GM15510 (cell line): Measurements from ENCODE around the gene S100A8.

Experiments used
- POLR2A ChIP-seq: IDR thresholded peaks from 3 replicates; pipeline ENCODE4 v1.6.1; 2011; ENCODE audit warnings: borderline replicate concordance; ENCODE audit not compliant: insufficient read length; ENCODE audit errors: extremely low read depth

The S100A8 gene

GRCh38 chr1:153349363-153350320, 41.2 kb downstream of the S100A8 start:
- no peak for TF ChIP-seq POLR2A

- no peak for TF ChIP-seq POLR2A
Observed at GRCh38 chr1:153348511-153349362, 42.1 kb downstream of the S100A8 start, which contains the start of gene PGLYRP4. TSS of gene PGLYRP4 (minus strand) at chr1:153348841. CDS start at chr1:153347932, 909 bp downstream.

- no peak for TF ChIP-seq POLR2A
Observed at GRCh38 chr1:153347856-153348255, 43.0 kb downstream of the S100A8 start.

GRCh38 chr1:153346077-153346723, 44.7 kb downstream of the S100A8 start:
- TF ChIP-seq POLR2A, result no peak

- TF ChIP-seq POLR2A, result no peak
Observed at GRCh38 chr1:153345187-153346076, 45.4 kb downstream of the S100A8 start.

GRCh38 chr1:153344718-153345025, 46.2 kb downstream of the S100A8 start:
- no peak for TF ChIP-seq POLR2A

- no peak for TF ChIP-seq POLR2A
Observed at GRCh38 chr1:153343811-153344717, 46.8 kb downstream of the S100A8 start.

- no peak for TF ChIP-seq POLR2A
Observed at GRCh38 chr1:153343040-153343681, 47.7 kb downstream of the S100A8 start.

GRCh38 chr1:153342178-153342577, 48.7 kb downstream of the S100A8 start:
- no peak for TF ChIP-seq POLR2A

- TF ChIP-seq POLR2A, result no peak
Observed at GRCh38 chr1:153341431-153341934, 49.4 kb downstream of the S100A8 start.

GRCh38 chr1:153340356-153340755, 50.5 kb downstream of the S100A8 start:
- TF ChIP-seq POLR2A, result no peak
